ENCODE data around the gene TTC7B.

GRCh38 chr14:90851327-90852036, 35.3 kb upstream of the TTC7B start:
- TF ChIP-seq CTCF (IDR thresholded peaks at IDR 0.05) (no peak), REST (IDR thresholded peaks at IDR 0.05; ENCODE audit: insufficient read depth in 1 of 2, low read depth in 2 of 2, low read length in 1 of 2) (no peak)
